Neutrophil (primary cell): ENCODE results near the gene DYNC1I2.

ENCODE experiments used
- H3K27ac ChIP-seq: fragments of 200-600 bp; sonication (generic); 2 replicates; pipeline ENCODE4 v1.5.1; 2016; ENCODE audit warnings: mild to moderate bottlenecking, moderate library complexity
- H3K27me3 ChIP-seq: fragments of 200-600 bp; sonication (generic); 2 replicates; pipeline ENCODE4 v1.6.0; 2016; ENCODE audit warnings: mild to moderate bottlenecking
- H3K36me3 ChIP-seq: fragments of 200-600 bp; sonication (generic); 2 replicates; pipeline ENCODE4 v1.5.1; 2017
- H3K4me1 ChIP-seq, 2 experiments: fragments of 200-600 bp in 1 of 2; sonication (generic) in 1 of 2; 1 replicate in 1 of 2; 2 replicates in 1 of 2; pipeline versions ENCODE4 v1.5.1 to v1.6.1; 2013 to 2016; ENCODE audit warnings: low read depth in 1 of 2, low read length in 1 of 2, mild to moderate bottlenecking in 1 of 2, moderate library complexity in 1 of 2; ENCODE audit not compliant: control insufficient read depth in 1 of 2, insufficient read depth in 1 of 2
- H3K4me3 ChIP-seq, 2 experiments: fragments of 200-600 bp in 1 of 2; sonication (generic) in 1 of 2; 1 replicate in 1 of 2; 2 replicates in 1 of 2; pipeline ENCODE4 v1.5.1; 2013 to 2016; ENCODE audit warnings: low read depth in 1 of 2, low read length in 1 of 2, mild to moderate bottlenecking in 1 of 2, moderate library complexity in 1 of 2
- H3K9me3 ChIP-seq: fragments of 200-600 bp; sonication (generic); 2 replicates; pipeline ENCODE4 v1.5.1; 2016
- TF ChIP-seq, protein P1 (sequence below): fragments of 200-600 bp; sonication (generic); IDR thresholded peaks from 2 replicates; pipeline ENCODE4 v1.5.1; 2016; ENCODE audit warnings: antibody characterized with exemption

Gene DYNC1I2

GRCh38 chr2:171793691-171794678, 106.7 kb downstream of the DYNC1I2 start:
- Histone ChIP-seq H3K36me3 (peaks cover 7% of the 10 kb centered on the region), H3K4me3 (no peak overlapping the region), H3K27me3 (no peaks in the 10 kb centered on the region), H3K4me1 (peaks cover 0 to 18% of the 10 kb centered on the region in 2 experiments), H3K27ac (no peak overlapping the region), H3K9me3 (no peaks in the 10 kb centered on the region)
- TF ChIP-seq, protein P1, sequence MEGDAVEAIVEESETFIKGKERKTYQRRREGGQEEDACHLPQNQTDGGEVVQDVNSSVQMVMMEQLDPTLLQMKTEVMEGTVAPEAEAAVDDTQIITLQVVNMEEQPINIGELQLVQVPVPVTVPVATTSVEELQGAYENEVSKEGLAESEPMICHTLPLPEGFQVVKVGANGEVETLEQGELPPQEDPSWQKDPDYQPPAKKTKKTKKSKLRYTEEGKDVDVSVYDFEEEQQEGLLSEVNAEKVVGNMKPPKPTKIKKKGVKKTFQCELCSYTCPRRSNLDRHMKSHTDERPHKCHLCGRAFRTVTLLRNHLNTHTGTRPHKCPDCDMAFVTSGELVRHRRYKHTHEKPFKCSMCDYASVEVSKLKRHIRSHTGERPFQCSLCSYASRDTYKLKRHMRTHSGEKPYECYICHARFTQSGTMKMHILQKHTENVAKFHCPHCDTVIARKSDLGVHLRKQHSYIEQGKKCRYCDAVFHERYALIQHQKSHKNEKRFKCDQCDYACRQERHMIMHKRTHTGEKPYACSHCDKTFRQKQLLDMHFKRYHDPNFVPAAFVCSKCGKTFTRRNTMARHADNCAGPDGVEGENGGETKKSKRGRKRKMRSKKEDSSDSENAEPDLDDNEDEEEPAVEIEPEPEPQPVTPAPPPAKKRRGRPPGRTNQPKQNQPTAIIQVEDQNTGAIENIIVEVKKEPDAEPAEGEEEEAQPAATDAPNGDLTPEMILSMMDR = no peak

DNA sequence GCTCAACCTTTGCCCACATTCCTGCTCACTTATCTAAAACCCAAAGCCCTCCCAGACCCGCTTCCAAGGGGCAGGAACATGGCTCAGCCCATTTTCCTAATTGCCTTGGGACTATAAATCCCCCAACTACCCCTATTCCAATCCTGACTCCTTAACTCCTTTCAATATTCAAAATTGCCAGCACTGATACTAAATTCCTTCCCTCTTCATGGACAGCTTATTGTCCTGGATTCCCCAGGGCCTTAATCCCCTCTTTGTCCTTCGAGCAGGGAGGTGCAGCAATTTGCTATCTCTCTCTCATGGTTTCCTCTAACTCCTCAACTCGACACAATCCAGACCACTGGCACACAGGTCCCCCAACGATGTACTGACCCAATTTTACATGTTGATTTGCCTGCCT, 107.6 kb downstream of the DYNC1I2 start:
- Histone ChIP-seq H3K4me1 (peaks cover 0 to 18% of the 10 kb centered on the region in 2 experiments), H3K9me3 (no peaks in the 10 kb centered on the region), H3K27me3 (no peaks in the 10 kb centered on the region), H3K27ac (no peak overlapping the region), H3K36me3 (peaks cover 5% of the 10 kb centered on the region), H3K4me3 (no peak overlapping the region)
- TF ChIP-seq, protein P1 = no peak
